ENCODE results near the gene CCDC54.
"Not testable (repeated sequence)": the region's sequence is repeated elsewhere in the genome, so short reads cannot be mapped to it uniquely, and the experiment has no call there.

The CCDC54 gene

DNA sequence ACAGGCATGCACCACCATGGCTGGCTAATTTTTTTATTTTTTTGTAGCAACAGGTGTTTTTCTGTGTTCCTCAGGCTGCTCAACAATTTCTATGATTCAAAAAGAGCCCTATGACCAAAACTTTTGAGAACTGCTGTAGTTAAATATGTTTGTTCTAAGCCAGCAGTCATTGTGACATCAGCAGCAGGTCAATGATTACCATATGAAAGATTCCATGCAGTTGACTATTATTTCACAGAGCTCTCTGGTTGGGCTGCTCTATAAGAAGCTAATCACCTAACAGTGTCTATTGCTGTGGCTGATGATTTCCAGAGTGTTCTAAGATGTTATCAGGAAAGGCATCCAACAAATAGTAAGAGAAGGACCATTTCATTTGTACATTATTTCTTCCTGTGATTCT, at the start of gene CCDC54:
Gene CCDC54 (plus strand): TSS at position 289 of the 400 bp plus-strand sequence. CDS start 149 bp downstream, outside the sequence.
- DNase-seq = no peak

DNA sequence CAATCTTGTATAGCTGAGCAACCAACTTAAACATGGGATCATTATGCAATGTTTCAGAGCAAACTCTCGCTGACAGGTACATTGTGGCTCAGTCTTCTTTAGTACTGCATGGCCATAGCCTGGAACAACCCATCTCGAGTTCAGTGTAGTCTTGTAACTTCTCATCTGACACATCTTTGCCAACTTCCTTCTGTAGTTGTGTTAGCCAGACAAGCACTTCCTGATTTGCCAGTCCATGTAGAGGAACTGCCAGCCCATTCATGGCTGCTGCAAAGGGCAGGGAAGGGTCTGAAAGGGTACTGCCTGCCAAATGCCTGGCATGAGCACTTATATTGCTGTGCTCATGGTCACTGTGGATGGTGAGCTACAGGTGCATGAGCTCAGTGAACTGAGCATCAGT, 49.2 kb upstream of the CCDC54 start:
- DNase-seq = no peak

DNA sequence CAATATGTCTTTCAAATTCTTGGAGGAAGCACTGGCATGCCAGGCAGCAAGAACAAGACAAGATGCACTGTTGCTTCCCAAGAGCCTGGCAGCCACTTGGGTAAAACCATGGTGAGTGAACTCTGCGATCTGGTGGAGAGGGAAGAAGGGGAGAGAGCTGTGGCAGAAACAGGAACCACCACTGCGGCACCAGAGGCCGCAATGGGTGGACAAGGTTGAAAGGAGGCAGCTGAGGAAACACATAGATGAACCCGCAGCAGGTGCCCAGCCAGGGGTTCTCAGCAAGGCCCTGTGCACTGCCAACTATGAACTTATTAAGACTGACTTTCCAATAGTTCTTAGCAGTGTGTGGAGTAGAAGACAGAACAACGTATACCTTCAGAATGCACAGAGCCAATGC, 48.2 kb upstream of the CCDC54 start:
- DNase-seq = no peak

DNA sequence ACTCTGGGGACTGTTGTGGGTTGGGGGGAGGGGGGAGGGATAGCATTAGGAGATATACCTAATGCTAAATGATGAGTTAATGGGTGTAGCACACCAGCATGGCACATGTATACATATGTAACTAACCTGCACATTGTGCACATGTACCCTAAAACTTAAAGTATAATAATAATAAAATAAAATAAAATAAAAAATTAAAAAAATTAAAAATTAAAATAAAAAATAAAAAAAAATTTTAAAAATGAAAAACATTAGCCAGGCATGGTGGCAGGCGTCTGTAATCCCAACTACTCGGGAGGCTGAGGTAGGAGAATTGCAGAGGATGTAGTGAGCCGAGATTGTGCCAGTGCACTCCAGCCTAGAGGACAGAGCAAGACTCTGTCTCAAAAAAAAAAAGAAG, 37.5 kb upstream of the CCDC54 start:
- DNase-seq = not testable (repeated sequence)

DNA sequence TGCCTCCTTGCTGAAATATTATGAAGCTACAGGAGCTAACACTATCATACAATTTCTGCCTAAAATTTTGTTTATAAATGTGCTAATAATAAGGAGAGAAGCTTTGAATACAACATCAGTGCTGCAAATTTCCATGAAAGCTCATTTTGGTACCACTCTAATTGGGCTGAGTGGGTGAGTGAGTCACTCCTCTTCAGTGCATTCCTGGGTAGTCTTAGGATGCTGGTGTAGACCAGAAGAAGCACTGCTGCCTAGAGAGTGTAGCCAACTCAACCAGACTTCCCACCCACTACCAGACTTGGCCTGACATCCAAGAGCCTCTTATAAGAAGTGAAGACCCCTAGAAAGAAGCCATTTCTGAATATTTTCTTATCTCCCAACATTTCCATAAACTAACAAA, 32.5 kb upstream of the CCDC54 start:
- no peak for DNase-seq

DNA sequence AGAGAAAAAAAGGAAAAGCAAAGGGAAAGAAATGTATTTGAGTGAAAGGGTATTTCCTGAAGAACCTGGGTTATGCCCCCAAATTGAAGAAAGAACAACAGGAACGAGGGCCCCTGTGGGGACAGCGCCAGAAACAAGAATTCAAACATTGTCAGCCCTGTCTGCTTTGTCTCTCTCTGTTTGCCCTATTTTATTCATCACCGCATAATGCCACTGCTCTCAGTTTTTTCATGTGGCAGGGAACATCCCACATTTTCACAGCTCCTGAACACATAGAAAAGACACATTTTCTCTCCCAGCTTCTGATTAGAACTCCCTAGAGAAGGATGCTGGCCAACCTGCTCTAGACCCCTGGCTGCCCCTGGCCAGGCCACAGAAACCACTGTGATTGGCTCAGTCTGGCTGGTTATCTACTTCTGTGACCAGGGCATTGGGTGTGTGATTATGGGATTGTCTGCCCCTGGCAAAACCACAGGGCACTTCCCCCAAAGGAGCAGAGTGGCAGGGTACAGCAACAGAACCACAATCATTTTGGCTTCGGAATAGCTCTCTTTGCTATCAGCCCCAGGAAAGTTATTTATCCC, 31.3 kb upstream of the CCDC54 start:
- DNase-seq = no peak

DNA sequence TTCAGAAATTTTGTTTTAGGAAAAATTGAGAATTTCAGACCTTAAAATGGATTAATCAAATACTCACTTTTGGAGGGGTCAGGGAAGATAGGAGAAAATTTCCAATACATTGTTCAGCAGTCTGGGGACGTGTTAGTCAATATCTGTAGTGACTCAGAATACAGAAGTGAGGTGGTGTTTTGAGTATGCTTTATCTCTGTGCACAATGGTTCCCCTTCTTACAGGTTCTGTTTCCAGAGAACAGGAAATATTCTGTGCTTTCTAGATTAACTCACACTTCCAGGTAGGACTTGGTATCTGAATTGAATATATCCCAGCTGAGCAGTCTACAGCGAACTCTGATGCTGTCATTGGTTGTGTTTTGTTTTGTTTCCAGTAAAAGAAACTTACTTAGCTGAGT, 30.7 kb upstream of the CCDC54 start:
- no peak for DNase-seq

DNA sequence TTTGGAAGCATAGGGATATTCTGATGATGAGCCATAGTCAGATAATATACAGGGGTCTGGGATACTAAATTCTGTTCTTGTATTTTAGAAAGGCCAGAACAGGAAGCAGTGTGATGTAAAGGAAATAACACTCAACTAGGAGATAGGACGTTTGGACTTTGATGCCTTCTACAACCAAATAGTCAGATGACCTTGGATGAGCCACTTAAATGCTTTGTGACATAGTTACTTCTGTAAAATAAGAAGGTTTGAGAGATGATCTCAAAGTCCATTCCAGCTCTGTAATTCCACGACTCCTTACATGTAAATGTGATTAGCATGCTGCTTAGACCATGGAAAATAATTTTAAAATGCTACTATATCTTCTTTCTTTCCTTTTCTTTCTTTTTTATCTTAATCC, 29.5 kb upstream of the CCDC54 start:
- no peak for DNase-seq

DNA sequence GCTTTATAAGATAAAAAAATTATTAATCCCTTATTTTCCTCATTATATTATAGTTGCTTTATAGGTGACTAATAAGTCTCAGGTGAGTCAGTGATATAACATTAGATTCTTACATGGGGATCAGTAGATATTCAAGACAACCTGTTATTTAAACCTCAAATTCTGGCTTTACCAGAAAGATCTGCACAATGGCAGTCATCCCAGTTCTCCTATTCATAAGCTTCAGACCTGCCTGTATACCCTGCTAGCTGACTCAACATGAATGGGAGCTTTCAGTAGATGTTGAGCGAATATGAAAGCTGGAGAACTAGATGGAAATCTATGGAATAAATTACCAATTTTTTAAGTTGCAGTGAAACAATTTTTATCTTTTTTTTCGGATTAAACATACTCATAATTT, 20.5 kb upstream of the CCDC54 start:
- DNase-seq = no peak

DNA sequence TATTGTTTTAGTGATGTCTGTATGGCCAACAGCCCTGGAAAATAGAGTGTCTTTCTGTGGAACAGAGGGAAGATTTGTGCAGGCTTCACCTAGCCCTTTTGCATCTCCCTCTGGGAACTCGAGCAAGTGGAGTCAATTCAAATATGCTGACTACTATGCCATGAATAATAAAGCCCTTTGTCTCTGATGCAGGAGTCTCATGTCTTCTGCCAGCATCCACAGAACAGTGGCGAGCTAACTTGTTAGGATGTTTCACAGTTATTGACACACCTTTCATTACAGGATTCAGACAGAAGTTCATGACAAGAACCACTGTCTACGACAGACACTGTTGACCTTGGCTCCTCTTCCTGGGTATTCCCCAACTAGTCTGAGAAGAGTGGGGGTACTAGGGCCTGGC, 15.6 kb upstream of the CCDC54 start:
- no peak for DNase-seq

DNA sequence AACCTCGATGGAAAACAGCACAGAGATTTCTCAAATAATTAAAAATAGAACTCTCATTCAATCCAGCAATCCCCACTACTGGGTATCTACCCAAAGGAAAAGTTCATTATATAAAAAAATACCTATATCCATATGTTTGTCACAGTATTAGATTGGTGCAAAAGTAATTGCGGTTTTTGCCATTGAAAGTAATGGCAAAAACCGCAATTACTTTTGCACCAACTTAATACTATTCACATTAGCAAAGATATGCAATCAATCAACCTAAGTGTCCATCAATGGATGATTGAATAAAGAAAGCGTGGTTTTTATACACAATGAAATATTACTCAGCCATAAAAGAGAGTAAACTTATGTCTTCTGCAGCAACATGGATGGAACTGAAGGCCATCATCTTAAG, 12.2 kb upstream of the CCDC54 start:
- no peak for DNase-seq

DNA sequence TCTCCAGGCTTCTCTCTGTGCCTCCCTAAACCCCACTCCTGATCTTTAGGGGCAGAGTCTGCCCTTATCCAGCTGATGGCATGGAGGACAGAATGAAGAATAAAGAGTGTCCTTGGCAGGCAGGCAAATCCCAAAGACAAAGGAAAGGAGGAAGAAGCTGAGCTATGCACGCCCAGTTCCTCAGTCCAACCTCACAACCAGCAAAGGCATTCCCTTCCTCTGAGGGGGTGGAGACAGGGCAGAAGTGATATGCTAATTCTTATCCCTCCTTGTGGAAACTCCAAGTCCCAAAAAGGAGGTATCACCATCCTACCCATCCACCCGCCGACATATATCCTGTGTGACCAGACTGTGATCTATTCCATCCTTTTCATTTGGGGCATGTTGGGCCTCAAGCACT, 10.5 kb upstream of the CCDC54 start:
- no peak for DNase-seq

DNA sequence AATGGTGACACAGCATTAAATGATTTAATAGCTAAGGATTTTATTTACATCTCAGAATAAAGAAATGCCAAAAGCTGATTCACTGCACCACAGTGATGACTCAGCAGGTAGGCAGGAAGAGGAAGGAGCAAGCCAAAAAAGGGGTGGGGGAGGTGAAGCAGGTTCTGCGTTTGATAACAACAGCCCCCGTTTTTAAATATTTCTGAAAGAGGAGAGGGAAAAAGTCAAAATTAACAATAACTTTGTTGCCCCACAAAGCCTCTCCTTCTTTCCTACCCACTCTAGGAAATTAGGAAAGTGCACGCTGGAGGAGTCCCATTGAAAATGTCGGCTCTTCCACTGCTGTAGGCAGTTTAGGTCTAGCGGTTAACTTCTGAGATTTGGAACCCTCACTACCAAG, 9.9 kb upstream of the CCDC54 start:
- DNase-seq = peak; percentile 10

DNA sequence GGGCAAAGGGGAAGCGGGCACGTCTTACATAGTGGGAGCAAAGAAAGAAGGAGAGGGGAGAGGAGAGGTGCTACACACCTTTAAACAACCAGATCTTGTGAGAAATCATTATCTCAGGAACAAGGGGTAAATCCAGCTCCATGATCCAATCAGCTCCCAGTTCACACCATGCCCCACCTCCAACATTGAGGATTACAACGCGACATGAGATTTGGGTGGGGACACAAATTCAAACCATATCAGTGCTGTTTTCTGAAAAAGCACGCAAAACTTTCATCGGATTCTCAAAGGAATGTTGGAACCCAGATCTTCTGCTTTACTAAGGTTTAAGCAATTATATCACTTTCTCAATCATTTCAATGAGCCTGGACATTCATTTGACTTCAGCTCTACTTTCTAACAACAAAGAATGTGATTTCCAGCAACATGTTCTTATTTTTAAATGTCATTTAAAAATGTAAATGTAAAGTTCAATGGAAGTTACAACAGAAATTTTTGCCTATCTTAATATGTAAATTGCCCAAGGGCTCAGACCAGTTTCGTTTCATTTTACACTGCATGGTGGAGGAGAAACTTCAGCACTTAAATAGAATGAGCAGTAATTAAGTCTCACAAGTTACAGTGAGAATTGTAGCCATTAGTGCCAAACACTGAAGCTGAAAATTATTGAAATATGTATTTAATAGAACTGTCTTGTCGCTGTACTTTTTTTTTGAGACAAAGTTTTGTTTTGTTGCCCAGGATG, 8.4 kb upstream of the CCDC54 start:
- no peak for DNase-seq

DNA sequence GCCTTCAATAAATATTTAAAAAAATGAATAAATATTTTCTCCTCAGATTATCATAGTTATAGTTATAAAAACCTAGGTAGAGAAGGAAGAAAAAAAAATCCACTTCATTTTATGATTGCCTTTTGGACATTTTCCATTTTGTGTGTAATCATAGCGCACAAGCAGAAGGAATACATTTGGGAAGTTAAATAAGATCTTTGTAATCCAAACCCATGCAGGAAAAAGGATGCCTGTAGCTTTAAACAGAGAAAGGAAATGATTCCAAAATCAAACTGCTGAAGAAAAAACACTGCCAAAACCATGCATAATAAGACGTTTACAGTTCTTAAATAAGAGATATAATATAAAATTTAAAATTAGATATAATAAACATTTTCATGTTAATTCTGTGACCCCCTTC, 7.4 kb upstream of the CCDC54 start:
- no peak for DNase-seq

DNA sequence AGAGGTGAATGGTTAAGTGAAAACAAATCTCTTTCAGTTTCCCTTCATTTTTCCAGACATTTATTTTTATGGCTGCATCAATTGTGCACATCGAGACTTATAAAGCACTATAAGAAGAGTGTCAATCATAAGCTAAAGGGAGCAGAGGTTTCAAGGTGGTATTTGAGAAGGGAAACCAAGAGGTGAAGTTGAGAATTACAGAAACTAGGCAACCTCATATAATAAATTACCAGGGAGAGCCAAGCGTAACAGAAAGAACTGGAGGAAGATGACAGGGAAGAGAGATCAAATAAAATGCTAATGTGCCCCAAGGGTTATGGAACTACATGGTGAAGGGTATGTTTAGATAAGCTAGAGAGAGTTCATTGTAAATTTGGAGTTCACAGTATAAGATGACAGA, 6.3 kb upstream of the CCDC54 start:
- DNase-seq = no peak

DNA sequence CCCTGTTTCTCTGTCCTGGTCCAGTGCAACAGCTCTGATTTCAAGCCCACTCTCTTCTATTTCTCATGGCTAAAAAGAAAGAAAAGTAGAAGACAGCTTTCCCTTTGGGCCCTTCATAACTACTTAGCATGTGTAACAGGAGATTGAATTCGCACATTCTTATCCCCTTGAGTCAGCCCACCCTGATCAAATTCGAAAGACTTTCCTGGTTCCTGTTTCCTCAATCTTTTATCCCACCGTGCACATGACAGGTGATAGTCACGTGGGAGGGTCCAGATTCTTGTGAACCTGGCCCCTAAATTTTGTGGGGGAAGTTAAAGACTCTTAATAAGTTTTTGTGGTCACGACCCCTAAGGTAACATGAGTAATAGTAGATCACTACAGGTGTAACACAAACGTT, 4.7 kb upstream of the CCDC54 start:
- no peak for DNase-seq

DNA sequence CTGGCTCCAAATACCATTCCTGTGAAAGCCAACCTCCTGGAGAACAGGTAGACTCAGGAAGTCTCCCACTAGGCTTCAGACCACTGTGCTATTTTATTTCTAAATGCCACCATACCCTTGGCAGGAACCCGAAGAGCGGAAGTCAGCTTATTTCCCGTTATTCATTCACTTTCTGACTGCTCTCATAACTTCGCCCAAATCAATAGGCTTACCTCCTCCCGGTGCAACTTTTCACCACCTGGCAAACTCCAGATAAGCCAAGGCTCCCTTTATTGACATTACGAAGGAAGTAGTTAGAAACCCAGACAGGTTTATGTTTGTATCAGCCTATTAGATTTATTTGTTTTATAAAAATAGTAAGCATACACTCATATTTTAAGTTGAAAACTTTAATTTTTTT, 3.3 kb upstream of the CCDC54 start:
- no peak for DNase-seq

DNA sequence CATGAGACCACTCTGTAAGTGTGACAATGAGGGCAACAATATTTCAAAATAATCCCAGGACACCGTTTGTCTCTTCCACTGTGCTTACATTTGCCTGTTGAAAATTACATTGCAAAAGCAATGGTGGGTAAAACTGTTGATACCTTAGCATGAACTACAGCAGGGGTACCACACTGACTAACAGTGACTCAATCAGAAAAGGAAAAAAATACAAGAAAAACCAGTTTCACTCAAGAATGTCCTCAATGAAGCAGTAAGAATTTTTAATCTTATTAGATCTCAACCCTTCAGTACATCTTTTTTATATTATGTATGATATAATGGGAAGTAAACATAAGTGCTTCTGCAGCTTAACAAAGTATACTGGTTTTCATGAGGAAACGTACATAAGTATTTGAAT, 1.6 kb upstream of the CCDC54 start:
- DNase-seq = no peak

DNA sequence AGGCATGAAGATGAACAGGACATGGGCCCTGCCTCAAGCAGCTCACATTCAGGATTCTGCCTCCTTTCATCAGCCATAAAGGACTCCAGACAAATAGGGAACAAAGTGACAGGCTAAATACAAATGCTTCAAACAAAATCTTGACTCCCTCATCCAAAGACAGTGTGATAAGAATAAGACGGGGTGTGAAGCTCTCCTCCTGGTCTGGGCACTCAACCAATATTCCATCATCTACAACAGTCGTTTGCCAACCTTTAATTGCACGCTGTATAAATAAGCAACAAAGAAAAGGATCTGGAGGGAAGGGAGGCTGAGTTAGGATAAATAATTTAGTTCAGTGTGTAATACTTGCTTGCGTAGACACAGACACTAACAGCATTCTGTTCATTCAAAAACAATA, 5.4 kb downstream of the CCDC54 start:
- DNase-seq = no peak

DNA sequence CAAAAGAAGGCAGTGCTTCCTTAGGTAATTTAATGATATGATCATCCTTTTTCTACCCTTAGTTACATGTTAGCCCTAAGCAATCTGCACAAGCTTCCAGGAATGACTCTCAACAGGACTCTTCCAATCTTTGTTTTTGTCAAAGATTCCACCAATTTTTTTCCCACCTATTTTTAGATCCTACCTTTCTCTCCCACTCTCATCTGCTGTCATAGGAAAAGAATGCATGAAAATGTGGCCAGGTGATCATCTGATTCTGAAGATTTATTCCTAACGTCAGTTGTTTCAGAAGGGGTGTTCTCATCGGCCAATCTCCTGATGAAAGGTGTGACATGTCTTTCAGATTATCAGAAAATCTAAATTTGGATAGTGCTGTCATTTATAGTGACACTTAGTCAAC, 7.2 kb downstream of the CCDC54 start:
- DNase-seq = no peak

DNA sequence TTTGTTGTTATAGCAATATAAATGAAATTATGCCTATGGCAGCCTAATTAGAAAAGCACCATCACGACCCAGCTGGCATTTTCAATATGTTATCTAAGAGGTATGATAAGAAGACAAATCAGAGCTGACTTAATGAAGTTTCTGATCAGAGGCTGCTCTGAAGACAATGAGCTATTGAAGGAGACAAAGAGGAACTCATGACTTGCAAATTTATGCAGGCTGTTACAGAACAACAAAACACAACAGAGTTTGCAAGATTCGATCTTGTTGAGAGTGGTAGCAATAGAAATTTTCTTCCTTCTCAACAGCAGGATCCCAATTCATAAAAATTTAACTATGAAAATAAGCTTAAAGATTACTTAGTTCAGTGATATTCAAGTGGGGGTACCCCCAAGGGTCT, 7.7 kb downstream of the CCDC54 start:
- DNase-seq = no peak

DNA sequence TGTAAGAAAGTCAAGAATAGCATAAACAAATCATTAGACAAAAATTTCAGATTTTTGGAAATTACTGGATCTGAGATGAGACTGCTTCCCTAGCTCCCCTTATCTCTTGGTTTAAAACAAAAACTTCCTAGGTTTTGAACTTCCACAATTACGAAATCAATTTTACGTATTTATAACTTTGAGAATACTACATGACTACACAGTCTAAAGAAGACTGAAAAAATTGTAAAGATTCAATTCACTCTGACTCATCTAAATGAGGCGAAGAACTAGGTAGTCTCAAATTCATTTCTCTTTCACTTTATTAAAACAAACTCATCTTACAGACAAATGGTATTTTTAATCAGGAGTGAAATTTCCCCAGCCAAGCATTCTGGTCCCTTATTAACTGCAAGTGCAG, 10.3 kb downstream of the CCDC54 start:
- DNase-seq = no peak

DNA sequence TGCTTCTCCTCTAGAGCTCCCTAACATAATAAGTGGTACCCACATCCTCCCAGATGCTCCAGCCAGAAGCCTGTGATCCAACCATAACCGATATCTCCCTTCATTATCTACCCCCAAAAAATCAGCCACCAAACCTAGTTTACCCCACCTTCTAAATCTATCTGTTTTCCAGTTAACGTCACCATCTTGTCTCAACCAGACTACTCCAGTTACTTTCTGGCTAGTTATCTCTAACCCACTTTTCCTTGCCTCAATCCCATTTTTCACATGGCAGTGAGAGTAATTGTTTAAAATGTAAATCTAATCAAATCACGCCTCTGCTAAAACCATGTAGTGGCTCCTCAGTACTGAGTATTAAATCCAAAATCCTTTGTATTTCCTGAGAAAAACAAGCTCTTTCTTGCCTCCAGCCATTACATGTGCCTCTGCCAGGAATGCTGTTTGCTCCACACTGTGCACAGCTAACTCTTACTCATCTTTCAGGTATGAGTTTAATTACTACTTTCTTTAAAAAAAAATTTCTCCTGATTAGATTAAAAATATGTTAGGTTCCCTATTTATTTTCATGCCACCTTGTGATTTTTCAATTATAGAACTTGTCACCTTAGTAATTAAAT, 15.4 kb downstream of the CCDC54 start:
- DNase-seq = no peak

DNA sequence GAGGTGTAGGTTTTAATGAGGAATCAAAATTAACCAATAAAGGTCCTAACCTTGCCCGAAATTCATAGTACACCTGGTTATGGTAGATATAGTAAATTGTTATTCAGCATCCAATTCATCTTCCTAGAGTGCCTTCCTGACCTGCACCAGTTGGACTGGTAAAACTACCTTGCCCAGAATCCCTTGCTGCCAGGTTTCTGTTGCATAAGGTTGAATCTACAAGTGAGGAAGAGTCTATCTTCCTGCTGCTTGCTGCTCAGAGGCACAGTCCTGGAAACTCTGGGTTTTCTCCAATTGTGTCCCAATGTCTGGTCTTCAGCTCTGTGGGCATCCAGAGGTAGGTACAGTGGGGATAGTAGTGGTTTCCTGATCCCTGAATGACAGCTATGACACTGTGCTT, 17.3 kb downstream of the CCDC54 start:
- no peak for DNase-seq
